Thyroid gland (tissue), 4 donors: ENCODE results near the gene NPC1L1. TPM values are rescaled to one million over a fixed set of nuclear protein-coding genes. Genes with fewer than 3 reads are reported as not detected.

Source experiments
- DNase-seq, 2 donors: peaks; one replicate each; pipeline ENCODE4 v3.0.0-alpha.2; 2019
- H3K27ac ChIP-seq, 3 donors: fragments of 200-600 bp; sonication (generic); 1 replicate in 2 of 3; 2 replicates in 1 of 3; pipeline ENCODE4 v1.5.1; 2016 to 2019; ENCODE audit warnings: mild to moderate bottlenecking in 1 of 3, moderate library complexity in 1 of 3
- H3K27me3 ChIP-seq: fragments of 200-600 bp; sonication (generic); one replicate; pipeline ENCODE4 v1.5.1; 2019
- H3K36me3 ChIP-seq, 2 donors: fragments of 200-600 bp; sonication (generic); one replicate each; pipeline ENCODE4 v1.5.1; 2016 to 2019
- H3K4me1 ChIP-seq, 2 donors: fragments of 200-600 bp; sonication (generic); one replicate each; pipeline ENCODE4 v1.5.1; 2017 to 2019
- H3K4me3 ChIP-seq, 3 donors: fragments of 200-600 bp; sonication (generic); replicated peaks in 1 of 3; 1 replicate in 2 of 3; 2 replicates in 1 of 3; pipeline ENCODE4 v1.5.1; 2016; ENCODE audit warnings: mild to moderate bottlenecking in 1 of 3
- H3K9me3 ChIP-seq: fragments of 200-600 bp; sonication (generic); one replicate; pipeline ENCODE4 v1.5.1; 2017
- POLR2A ChIP-seq, 2 donors: fragments of 450-650 bp; IDR thresholded peaks; one replicate each; pipeline ENCODE4 v1.6.1; 2017; ENCODE audit warnings: antibody characterized with exemption in 2 of 2, mild to moderate bottlenecking in 2 of 2, moderate library complexity in 1 of 2
- WGBS, 2 donors: methylation state at CpG; one replicate each; pipeline ENCODE4 v1.1.5; 2017; 5-methylcytosine and 5-hydroxymethylcytosine counted together
- intact Hi-C: fragments of 100-400 bp; cut with DNase I; formaldehyde crosslinking; loops from one replicate; pipeline ENCODE4 v1.15.1; 2023
- total RNA-seq, 4 donors: library from RNA; depleted of rRNA; stranded (reverse); fragments of >200 nt; gene quantifications; one replicate each; pipeline ENCODE4 v1.2.3, GENCODE V29; 2016
- TF ChIP-seq, protein P1 (sequence below), 6 experiments: fragments of 200-600 bp in 3 of 6; fragments of 450-650 bp in 3 of 6; sonication (generic) in 3 of 6; IDR thresholded peaks; one replicate each; pipeline ENCODE4 v1.5.1; 2016 to 2019; ENCODE audit warnings: antibody characterized with exemption in 6 of 6, mild to moderate bottlenecking in 2 of 6, inconsistent platforms in 1 of 6, moderate library complexity in 1 of 6

The NPC1L1 gene
- total RNA-seq, 4 donors from 2014 or later: not detected

DNA sequence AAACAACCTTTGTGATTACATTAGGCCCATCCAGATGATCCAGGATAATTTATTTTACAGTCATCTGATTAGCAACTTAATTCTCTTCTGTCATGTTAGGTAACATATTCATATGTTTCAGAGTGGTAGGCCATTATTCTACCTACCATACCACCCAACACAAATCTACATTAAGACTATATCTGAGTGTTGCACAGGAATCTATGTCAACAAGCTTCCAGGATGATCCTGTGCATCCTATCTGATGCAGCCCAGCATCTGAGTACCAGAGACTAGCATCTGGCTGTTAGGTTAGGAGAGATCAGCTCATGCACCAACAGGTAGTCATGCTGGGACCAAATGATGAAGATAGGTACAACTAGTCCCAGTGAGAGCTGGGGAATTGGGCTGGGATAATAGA is 33.9 kb upstream of the NPC1L1 start:
- peaks cover 20 to 37% of the 10 kb centered on the region in 2 donors for H3K4me1 ChIP-seq
- no peak for DNase-seq
- peaks cover 36 to 39% of the 10 kb centered on the region in 2 donors for H3K36me3 ChIP-seq
- TF ChIP-seq, protein P1, sequence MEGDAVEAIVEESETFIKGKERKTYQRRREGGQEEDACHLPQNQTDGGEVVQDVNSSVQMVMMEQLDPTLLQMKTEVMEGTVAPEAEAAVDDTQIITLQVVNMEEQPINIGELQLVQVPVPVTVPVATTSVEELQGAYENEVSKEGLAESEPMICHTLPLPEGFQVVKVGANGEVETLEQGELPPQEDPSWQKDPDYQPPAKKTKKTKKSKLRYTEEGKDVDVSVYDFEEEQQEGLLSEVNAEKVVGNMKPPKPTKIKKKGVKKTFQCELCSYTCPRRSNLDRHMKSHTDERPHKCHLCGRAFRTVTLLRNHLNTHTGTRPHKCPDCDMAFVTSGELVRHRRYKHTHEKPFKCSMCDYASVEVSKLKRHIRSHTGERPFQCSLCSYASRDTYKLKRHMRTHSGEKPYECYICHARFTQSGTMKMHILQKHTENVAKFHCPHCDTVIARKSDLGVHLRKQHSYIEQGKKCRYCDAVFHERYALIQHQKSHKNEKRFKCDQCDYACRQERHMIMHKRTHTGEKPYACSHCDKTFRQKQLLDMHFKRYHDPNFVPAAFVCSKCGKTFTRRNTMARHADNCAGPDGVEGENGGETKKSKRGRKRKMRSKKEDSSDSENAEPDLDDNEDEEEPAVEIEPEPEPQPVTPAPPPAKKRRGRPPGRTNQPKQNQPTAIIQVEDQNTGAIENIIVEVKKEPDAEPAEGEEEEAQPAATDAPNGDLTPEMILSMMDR (IDR thresholded peaks at IDR 0.05): no peak
- TF ChIP-seq POLR2A (IDR thresholded peaks at IDR 0.05): no peak
- no peak overlapping the region for H3K4me3 ChIP-seq
- no peaks in the 10 kb centered on the region for H3K27me3 ChIP-seq
- no peaks in the 10 kb centered on the region for H3K9me3 ChIP-seq
- no peak overlapping the region for H3K27ac ChIP-seq
- intact Hi-C loops: no loop called here

DNA sequence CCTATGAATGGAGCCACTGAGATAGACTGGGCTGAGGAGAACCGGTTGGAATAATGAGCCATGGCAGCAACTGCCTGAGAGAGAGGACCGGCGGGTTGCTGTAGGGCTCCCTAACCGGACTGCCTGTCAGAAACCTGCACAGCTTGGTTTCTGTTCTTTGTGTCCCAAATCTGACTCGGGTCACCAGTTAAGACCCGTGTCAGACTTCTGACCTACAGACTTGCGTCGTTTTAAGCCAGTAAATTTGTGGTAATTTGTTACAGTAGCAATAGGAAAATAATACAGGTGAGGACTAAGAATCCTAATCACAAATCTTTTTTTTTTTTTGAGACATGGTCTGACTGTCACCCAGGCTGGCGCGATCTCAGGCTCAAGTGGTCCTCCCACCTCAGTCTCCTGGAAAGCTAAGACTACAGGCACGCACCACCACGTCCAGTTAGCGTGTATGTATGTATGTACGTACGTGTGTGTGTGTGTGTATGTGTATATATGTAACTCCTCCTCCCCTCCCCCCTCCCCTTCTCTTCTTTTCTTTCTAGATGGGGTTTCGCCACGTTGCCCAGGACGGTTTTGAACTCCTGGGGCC is 33.2 kb upstream of the NPC1L1 start:
- no peak for TF ChIP-seq POLR2A (IDR thresholded peaks at IDR 0.05)
- TF ChIP-seq, protein P1 (IDR thresholded peaks at IDR 0.05): no peak
- peak overlapping the region; percentile 33 to 92 (median 83) for H3K4me3 ChIP-seq
- no peaks in the 10 kb centered on the region for H3K9me3 ChIP-seq
- no peaks in the 10 kb centered on the region for H3K27me3 ChIP-seq
- peaks cover 17 to 30% of the 10 kb centered on the region in 2 donors for H3K4me1 ChIP-seq
- intact Hi-C loops: no loop called here
- H3K27ac ChIP-seq: peak overlapping the region; percentile 63 to 84 (median 74)
- peak in 1 of 2 donors; percentile 16 for DNase-seq
- WGBS, 2 donors: 30 to 31% methylated on average over 14 to 18 of the region's 18 CpGs
- H3K36me3 ChIP-seq: peaks cover 37 to 41% of the 10 kb centered on the region in 2 donors

DNA sequence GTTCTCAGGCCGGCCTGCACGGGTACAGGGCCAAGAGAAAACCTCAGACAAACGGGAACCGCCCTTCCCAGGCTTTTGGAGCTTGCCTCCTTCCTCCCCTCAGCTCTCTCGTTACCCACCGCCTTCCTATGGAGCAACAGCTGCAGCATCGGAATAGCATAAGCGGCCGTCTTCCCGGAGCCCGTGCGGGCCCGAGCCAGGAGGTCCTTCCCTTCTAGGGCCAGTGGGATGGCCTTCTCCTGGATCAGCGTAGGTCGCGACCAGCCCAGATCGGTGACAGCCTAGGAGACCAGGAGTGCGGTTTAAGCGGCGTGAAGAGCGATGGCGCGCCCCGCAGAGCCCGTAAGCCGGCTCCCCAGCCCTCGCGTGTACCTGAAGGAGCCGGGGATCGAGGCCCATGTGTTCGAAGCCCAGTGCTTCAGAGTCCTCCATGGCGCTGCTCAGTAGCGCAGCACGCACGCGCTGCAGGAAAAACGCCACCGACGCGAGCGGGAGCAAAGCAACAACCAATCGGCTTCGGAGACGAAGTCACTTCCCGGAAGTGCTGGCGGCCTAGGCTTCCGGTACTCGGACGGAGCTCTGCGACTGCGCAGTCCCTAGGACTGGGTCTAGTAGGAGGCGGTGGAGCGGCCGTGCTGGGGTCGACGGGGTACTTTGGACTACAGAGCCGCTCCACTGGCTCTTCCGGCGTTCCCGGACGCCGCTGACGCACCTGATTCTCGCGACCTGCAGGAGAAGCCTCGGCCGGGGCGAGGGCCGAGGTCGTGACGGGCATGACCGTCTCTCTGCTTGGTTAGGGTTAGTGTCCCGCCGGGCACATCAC is 32.5 kb upstream of the NPC1L1 start, which contains the start of gene DDX56:
DDX56 (minus strand) TSS at position 445 of the 823 bp plus-strand sequence; CDS start at position 432, 13 bp downstream.
- no peaks in the 10 kb centered on the region for H3K9me3 ChIP-seq
- peak within 1 kb of the TSS; percentile 62 to 92 (median 83) for H3K4me3 ChIP-seq
- TF ChIP-seq POLR2A (IDR thresholded peaks at IDR 0.05): peak in 1 of 2 donors; percentile 80
- TF ChIP-seq, protein P1 (IDR thresholded peaks at IDR 0.05): no peak
- intact Hi-C loops: no loop called here
- peak within 1 kb of the TSS; percentile 63 to 84 (median 74) for H3K27ac ChIP-seq
- H3K27me3 ChIP-seq: no peaks in the 10 kb centered on the region
- 0 to 1% methylated on average over 34 to 60 of the region's 74 CpGs for WGBS, 2 donors
- DNase-seq: peak; percentile 94 to 95
- peaks cover 17 to 30% of the 10 kb centered on the region in 2 donors for H3K4me1 ChIP-seq
- peaks cover 38 to 44% of the 10 kb centered on the region in 2 donors for H3K36me3 ChIP-seq

DNA sequence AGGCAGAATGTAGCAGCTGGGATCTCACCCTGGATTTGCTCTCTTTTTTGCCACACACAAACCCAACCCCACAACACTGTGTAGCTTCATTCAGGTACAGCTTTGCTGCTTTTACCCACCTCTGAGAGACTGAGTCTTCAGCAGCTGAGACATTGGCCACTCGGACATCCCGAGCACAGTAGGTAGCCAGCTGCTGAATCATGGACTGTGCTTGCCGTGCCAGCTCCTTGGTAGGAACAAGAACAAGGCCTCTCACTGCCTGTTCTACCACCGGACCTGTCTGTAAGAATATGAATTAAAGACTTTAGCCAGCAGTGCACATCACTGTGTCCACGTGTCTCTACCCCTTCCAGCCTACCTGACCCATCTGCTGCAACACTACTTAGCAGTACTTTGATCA is 31.6 kb upstream of the NPC1L1 start:
- Histone ChIP-seq H3K36me3 (peaks cover 42 to 48% of the 10 kb centered on the region in 2 donors), H3K9me3 (no peaks in the 10 kb centered on the region), H3K4me3 (peak overlapping the region in 2 of 3 donors; percentile 83 to 92), H3K27me3 (no peaks in the 10 kb centered on the region), H3K27ac (peak overlapping the region in 2 of 3 donors; percentile 63 to 84), H3K4me1 (peaks cover 17 to 24% of the 10 kb centered on the region in 2 donors)
- no peak for DNase-seq
- intact Hi-C loops: no loop called here
- TF ChIP-seq, protein P1 (IDR thresholded peaks at IDR 0.05): no peak
- TF ChIP-seq POLR2A (IDR thresholded peaks at IDR 0.05): no peak
- 72 to 81% methylated on average over 5 of the region's 5 CpGs for WGBS, 2 donors
